NCI-H526 (cell line): ENCODE data around the gene RCAN2.

Experiments used
- DNase-seq, 2 experiments: peaks; one replicate each; lab custom pipeline; 2025; lab: John Stamatoyannopoulos, UW

Gene RCAN2

GRCh38 chr6:46291275-46291633, 200.0 kb downstream of the RCAN2 start:
- DNase-seq, result no peak

- DNase-seq, result no peak
Measured at GRCh38 chr6:46290421-46291274, 200.6 kb downstream of the RCAN2 start.

GRCh38 chr6:46289898-46290297, 201.4 kb downstream of the RCAN2 start:
- DNase-seq, result no peak

DNA sequence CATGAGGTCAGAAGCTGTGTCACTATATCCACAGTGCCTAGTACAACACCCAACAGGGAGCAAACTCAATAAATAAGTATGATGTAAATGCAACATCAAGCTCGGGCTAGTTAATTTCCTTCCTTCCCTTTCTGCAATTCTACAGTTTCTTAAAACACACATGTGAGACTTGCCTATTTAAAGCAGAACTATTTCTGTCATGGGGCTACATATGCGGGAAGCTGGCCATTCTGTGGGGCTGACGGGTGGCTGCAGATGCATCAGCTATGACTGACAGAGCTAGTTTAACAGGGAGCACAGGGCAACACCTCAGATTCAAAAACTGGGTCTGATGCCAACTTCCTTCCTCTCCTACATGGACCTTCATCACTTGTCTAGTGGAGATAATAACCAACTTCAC, 202.4 kb downstream of the RCAN2 start:
- no peak for DNase-seq

GRCh38 chr6:46287681-46288080, 203.6 kb downstream of the RCAN2 start:
- no peak for DNase-seq

- no peak for DNase-seq
Measured at GRCh38 chr6:46287043-46287442, 204.2 kb downstream of the RCAN2 start.

GRCh38 chr6:46284475-46284874, 206.8 kb downstream of the RCAN2 start:
- DNase-seq, result no peak

DNA sequence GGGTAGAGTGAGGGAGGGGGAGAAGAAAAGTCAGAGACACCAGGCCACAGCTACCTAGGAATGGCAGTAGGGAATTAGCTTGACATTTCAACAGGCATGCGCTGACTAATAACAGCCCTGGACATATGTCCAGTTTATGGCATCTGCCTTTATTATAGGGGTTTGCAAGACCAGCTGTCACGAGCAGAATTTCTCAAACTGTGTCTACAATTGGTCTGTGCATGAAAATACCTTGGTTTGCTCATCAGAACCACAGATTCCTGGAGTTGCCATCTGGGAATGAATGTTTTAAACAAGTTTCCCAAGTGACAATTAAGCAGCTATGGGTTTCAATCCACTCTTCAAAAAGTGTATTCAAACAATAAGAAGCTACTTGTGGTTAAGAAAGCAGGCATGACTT, 210.1 kb downstream of the RCAN2 start:
- DNase-seq, result no peak

DNA sequence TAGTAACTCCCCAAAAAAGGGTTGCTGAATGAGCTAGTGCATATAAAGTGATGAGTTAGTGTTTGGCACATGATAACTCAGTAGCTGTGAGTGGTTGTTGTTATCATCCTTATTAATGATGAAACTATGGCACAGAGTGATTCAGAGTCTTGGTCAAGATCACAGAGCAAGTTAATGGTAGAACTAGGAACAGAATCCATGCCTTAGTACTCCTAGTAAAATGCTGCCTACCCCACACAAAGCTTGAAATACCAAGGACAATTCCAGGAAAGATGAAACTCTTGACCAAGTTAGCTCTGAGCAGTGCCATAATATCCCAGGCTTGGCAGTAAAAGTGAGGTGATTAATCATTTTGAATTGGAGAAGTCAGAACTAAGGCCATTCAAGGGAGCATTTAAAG, 211.4 kb downstream of the RCAN2 start:
- no peak for DNase-seq

- no peak for DNase-seq
Measured at GRCh38 chr6:46276576-46277142, 214.6 kb downstream of the RCAN2 start.

DNA sequence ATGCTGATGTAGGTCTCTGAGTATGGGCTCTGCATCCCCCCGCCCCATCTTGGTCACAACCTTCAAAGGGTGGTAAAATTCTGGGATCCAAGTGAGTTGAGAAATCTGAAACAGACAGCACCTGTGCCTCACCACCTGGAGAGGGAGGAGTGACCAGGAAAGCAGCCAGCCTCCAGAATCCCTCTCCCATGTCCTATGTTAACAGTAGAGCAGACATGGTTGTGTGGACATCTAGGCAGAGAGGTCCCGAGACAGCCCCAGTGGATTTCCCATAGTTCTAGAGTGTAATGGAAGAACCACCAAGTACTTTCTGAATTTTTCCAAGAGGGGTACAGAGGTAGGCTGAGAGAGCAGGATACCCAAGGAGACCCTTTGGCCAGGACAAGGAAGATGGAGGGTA, 216.7 kb downstream of the RCAN2 start:
- DNase-seq, result no peak

DNA sequence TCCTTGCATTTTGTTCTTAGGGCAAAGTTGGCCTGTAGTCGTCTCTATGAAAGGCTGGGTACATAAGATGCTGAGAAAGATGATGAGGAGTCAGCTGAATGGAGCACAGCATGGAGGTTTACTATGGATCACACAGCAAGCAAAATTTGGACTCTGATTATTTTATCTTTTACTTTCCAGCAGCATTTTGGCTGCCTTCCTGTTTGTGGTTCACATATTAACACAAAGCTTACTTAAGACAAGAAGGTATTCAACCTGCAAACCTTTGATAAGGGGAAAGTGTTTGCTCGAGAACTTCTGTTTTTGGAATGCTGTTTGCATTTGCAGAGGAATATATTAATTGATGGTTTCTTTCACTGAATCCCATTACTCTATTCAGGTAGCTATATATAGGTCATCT, 217.3 kb downstream of the RCAN2 start:
- no peak for DNase-seq

- DNase-seq, result no peak
Measured at GRCh38 chr6:46271728-46272127, 219.5 kb downstream of the RCAN2 start.

- DNase-seq, result no peak
Measured at GRCh38 chr6:46271107-46271506, 220.1 kb downstream of the RCAN2 start.

DNA sequence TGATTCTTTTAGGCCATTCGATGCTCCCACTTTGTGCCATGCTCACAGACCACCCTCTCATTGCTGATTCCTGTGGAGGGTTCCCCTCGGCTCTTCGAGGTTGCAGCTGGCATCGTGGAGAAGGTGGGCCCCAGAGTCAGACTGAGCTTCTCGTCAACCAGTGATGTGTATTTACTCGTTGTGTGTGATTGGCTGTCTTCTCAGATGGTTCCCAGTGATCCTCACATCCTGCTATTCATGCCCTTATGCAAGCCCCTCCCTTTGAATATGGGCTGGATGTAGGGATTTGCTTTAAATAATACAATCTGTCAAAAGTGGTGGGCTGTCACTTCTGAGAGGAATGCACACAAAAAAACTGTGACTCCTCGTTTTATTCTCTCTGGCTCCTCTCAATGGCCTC, 220.9 kb downstream of the RCAN2 start:
- no peak for DNase-seq

DNA sequence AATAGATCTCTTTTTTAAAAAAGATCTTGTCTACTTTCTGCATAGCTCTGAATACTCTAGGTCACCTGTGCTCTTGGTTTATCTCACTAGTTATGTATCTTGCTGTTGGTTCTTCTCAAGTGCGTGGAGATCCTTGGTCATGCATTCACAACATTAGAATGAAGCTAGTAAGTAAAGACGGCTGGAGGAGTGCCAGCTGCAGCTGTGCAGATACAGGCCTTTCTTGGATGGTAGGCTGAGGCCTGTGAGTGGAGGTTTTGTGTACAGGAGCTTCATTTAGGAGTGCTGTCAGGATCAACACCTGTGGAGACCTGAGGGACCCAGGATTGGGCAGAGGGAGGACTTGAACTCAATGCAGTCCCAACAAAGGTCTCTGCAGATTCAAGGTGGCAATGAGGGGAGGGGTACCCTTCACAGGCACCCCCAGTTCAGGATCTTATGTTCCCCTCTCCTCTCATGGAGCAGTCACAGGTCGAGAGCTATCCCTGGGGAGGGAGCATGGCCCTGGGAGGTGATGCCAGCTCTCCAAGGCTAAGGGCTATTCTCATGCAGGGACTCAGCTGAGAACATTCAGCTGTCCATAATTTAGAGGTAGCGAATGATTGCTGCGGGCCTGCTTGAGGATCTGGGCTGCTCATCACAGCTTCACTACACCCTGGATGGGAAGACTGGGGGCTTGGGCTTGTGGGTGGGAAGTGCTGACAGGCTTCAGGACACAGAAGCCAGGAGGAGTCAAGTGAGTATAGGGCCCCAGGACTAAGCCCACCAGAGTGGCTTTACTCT, 221.6 kb downstream of the RCAN2 start:
- no peak for DNase-seq

DNA sequence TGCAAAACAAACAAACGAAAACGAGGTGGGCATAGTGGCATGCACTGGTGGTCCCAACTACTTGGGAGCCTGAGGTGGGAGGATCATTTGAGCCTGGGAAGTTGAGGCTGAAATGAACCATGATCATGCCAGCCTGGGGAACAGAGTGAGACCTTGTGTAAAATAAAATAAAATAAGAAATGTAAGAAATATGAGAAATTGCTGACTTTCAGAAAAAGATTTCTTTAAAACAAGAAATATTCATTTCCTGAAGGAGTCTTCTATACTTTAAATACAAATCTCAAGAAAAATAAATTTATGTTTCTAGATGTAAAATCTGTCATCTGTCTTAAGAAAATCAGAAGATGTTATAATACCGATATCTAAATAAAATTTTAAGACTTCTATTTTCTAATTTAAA, 223.7 kb downstream of the RCAN2 start:
- DNase-seq, result no peak

DNA sequence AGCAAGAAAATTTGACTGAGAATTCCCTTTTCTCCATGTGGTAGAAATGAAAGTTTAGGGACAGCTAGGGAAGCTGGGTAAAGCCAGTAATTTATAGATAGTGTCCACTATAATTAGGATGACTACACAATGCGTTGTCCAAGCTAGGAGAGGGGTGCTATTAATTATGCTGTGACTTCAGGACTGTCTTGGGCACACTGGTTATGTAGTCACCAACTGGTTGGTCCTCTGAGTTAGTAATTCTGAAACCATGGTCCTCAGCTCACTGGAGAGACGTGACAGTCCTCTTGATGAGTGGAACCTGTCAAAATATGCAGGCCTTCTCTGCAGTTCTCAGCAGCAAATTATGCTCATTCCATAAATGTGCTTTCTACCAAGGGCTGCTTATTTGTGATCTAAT, 225.9 kb downstream of the RCAN2 start:
- DNase-seq, result no peak

DNA sequence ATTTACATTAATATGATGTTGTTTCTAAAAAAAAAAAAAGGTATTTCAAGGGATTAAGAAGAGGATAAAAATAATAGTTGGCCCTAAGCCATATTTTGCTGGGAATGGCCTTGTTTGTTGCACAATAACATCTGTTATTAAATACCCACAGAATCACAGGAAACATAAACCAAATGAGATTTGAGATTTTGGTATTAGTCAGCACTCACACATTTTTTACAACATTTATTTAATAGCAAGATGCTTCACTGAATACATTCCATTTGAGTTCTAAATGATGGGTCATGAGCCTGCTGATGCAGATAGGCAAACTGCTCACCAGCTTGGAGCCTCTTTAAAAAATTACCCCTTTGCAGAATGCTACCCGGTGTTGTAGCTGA, 227.6 kb downstream of the RCAN2 start:
- no peak for DNase-seq

DNA sequence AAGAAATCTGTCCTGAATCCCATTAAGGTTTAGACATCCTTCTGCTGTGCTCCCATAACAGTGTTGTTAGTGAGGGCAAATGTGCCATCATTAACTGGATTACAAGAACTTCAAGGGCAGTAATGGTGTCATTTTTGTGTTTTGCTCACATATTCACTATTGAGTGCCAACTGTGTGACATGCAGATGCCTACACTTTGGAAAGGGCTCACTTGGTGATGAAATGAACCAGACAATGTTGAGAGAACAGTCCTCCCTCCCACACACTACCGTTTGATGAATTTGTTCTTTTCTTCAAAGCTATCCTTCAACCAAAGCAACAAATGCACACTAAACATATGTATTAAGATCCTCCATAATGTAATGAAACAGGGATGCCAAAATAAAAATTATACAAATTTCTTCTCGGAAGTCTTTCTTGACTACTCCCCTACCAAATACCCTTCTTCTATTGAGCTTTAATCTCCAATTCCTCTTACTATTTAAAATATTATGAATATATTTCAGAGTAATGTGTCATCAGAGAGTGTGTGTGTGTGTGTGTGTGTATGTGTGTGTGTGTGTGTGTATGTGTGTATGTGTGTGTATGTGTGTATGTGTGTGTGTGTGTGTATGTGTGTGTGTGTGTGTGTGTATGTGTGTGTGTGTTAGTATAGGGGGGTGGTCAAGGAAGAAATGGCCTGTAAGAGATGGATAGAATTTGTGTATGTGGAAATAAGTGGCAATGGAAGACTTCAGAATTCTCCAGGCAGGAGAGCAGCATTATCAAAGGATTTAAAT, 228.1 kb downstream of the RCAN2 start:
- no peak for DNase-seq

- no peak for DNase-seq
Measured at GRCh38 chr6:46258249-46258648, 233.0 kb downstream of the RCAN2 start.

GRCh38 chr6:46255528-46255927, 235.7 kb downstream of the RCAN2 start:
- DNase-seq, result no peak
